HG02642 (cell line): Measurements from ENCODE around the gene TTYH3.
A peak's percentile ranks its signal among the peaks of the same experiment; 100 is the strongest.
"Not testable (repeated sequence)": the region's sequence is repeated elsewhere in the genome, so short reads cannot be mapped to it uniquely, and the experiment has no call there.

Experiments
- ATAC-seq: cut with Tn5 transposase; IDR thresholded peaks from one replicate; pipeline ENCODE4 v1.9.1; 2021; ENCODE audit warnings: mild to moderate bottlenecking; ENCODE audit not compliant: unreplicated experiment, poor library complexity

TTYH3 gene

GRCh38 chr7:2679135-2680127 lies 47.6 kb downstream of the TTYH3 start:
- not testable (repeated sequence) for ATAC-seq

DNA sequence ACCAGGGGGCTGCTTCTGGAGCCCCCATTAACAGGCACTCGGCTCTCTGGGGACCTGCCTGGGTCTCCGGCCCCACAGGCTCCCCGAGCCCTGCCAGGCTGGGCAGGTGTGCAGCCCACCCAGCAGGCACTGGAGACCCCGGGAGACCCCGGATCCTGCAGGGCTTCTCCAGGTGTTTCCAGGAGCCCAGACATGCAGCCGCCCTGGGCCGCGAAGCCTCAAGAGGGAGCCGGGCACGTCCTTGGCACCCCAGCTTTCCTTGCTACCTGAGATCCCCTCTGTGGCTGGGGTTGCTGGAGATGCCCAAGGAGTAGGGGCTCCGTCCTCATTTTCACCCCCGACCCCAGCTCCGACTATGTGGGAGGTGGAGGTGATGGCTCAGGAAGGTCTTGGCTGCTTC lies 48.5 kb downstream of the TTYH3 start:
- no peak for ATAC-seq

GRCh38 chr7:2680792-2681490 lies 49.2 kb downstream of the TTYH3 start:
- no peak for ATAC-seq

- no peak for ATAC-seq
Observed at GRCh38 chr7:2681929-2682799, 50.4 kb downstream of the TTYH3 start.

DNA sequence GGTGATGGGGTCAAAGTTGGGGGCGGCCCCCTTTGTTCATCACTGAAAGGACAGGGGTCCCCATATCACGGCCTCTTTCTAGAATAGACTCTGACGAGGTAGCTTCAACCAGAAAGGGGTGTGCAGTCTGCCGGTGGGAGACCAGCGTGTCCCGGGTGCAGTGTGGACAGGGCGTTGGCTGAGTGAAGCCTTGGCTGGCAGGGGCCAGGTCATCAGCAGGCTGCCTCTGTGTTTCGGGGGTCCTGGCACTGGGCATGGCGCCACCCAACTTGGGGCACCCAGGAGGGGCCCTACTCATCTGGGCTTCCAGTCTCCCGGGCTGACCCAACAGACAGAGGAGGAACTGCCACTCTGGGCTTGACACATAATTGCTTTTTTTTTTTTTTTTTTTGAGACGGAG lies 52.7 kb downstream of the TTYH3 start:
- no peak for ATAC-seq

DNA sequence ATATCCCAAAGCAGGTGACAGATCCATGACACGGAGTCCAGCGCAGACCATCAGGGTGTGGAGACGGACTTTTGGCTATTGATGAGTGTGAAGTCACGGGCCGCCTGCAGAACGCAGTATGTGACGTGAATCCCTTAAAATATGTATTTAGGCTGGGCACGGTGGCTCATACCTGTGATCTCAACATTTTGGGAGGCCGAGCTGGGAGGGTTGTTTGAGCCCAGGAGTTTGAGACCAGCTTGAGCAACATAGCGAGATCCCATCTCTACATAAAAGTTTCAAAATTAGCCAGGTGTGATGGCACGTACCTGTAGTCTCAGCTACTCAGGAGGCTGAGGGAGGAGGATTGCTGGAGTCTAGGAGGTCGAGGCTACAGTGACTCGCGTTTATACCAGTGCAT lies 54.3 kb downstream of the TTYH3 start:
- ATAC-seq = no peak

DNA sequence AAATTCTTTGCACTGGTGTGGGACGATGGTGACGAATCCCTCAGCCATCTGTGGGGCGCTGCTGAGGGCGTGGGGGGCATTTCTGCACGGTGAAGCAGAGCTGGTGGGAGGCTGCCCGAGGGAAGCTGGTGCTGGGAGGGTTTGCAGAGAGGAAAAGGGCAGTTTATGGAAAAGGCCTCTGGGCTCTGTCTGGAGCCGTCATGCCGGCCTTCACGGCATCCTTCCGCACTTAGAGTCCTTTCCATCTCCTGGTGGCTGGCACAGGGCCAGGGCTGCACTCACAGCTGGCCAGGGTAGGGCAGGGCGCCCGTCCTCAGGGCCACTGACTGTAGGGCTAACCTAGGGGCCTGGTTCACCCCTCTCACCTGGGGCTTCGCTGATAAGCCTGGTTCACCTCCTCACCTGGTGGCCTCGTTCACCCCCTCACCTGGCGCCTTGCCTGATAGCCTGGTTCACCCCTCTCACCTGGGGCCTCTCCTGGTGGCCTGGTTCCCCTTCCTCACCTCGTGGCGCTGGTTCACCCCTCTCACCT lies 55.6 kb downstream of the TTYH3 start:
- no peak for ATAC-seq

DNA sequence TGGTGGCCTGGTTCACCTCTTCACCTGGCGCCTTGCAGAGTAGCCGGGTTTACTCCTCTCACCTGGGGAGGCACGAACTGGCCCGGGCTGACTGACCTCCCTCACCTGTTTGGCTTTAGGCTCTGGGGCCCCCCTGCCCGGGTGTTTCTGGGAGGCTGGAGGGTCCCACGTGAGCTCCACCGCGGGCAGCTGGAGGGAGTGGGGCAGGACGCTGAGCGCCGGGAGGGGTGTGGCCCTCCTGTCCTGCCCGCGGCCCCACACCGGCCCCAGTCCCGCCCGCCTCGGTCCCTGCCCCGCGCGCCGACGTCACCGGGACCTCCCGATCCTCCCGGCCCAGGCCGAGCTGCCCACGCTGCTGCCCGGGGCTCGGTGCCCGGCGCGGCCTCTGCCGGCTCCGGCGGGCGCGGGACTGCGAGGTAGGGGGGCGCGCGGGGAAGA lies 56.1 kb downstream of the TTYH3 start, which contains the start of gene AMZ1:
Gene AMZ1 (plus strand): TSS at position 322 of the 438 bp plus-strand sequence. CDS start 12,250 bp downstream, outside the sequence.
- ATAC-seq = peak; percentile 24

GRCh38 chr7:2688409-2689342 lies 56.9 kb downstream of the TTYH3 start:
- peak; percentile 70 for ATAC-seq

- ATAC-seq = no peak
Observed at GRCh38 chr7:2689343-2689847, 57.6 kb downstream of the TTYH3 start.

GRCh38 chr7:2689951-2690705 lies 58.3 kb downstream of the TTYH3 start:
- ATAC-seq = no peak

GRCh38 chr7:2691011-2691707 lies 59.4 kb downstream of the TTYH3 start:
- no peak for ATAC-seq

DNA sequence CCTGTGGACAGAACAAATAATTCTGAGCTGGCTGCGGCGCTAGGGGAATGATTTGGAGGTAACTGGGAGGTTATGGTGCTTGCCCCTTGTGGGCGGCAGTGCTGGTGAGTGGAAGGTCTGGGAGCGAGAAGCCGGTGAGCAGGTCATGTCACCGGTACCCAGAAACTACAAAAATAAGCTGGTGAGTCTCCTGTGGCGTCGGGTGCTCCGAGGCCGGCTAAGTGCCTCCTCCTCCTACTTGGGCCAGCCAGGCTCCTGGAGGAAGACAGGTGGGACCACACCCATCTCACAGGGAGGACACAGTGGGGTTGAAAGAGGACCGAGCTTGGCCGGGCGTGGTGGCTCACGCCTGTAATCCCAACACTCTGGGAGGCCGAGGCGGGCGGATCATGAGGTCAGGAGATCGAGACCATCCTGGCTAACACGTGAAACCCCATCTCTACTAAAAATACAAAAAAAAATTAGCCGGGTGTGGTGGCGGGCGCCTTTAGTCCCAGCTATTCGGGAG lies 60.2 kb downstream of the TTYH3 start:
- not testable (repeated sequence) for ATAC-seq

DNA sequence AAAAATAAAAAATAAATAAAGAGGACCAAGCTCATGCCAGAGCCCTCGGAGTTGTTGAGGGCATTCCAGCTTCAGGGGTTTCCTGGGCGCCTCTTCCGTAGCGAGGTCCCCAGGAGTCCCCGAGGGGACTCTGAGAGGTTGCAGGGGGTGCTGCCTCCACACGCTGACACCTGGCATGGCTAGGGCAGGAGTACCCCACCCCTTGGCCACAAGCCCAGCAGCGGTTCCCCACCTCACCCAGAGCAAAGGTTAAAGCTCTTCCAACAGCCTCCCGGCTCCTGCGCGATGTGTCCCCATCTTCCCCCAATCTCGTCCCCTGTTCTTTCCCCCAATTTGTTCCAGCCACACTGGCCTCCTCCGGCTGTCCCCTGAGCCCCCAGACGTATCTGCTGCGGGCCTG lies 60.8 kb downstream of the TTYH3 start:
- no peak for ATAC-seq

GRCh38 chr7:2693420-2694121 lies 61.8 kb downstream of the TTYH3 start:
- not testable (repeated sequence) for ATAC-seq

DNA sequence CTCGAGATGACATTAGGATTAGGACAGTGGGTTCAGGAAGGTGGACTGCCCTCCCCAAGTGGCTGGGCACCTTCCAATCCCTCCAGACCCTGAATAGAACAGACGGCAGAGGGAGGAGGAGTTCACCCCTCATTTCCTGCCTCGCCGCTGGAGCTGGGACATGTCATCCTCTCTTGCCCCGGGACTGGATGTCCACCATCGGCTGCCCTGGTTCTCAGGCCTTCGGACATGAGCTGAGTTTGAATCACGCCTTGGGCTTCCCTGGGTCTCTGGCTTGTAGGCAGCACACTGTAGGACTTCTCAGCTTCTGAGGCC lies 62.3 kb downstream of the TTYH3 start:
- not testable (repeated sequence) for ATAC-seq
